B cell (primary cell): ENCODE measurements around the gene CTR9. TPM values are rescaled to one million over a fixed set of nuclear protein-coding genes. Genes with fewer than 3 reads are reported as not detected.

Source experiments
- ATAC-seq: fragments of 200-7000 bp; cut with Tn5 transposase; one replicate; pipeline ENCODE4 v1.10.0; 2021; ENCODE audit warnings: low read depth, mild to moderate bottlenecking, moderate number of reproducible peaks, moderate library complexity
- CTCF ChIA-PET: fragments of 350-600 bp; sonication (Branson Sonifier 250); formaldehyde crosslinking; loops from one replicate; lab custom pipeline; 2021; ENCODE audit warnings: antibody characterized with exemption, inconsistent platforms; lab: Charles Lee
- POLR2A ChIA-PET: fragments of 350-600 bp; sonication (Branson Sonifier 250); formaldehyde crosslinking; loops from one replicate; lab custom pipeline; 2021; ENCODE audit warnings: antibody characterized with exemption; lab: Charles Lee
- DNase-seq: peaks from one replicate; pipeline ENCODE4 v3.0.0; 2013
- H2AFZ ChIP-seq: 2 replicates; pipeline ENCODE4 v1.6.1; 2012; ENCODE audit warnings: mild to moderate bottlenecking, low read depth, low read length; ENCODE audit not compliant: insufficient read depth, poor library complexity, severe bottlenecking
- H3K27ac ChIP-seq, 2 donors: 1 replicate in 1 of 2; 2 replicates in 1 of 2; pipeline ENCODE4 v1.5.1; 2012 to 2013; ENCODE audit warnings: low read length in 2 of 2, mild to moderate bottlenecking in 2 of 2, moderate library complexity in 1 of 2
- H3K27me3 ChIP-seq, 4 experiments: fragments of 200-600 bp in 1 of 4; sonication (generic) in 1 of 4; replicated peaks in 1 of 4; 1 replicate in 2 of 4; 2 replicates in 2 of 4; pipeline versions ENCODE4 v1.6.1 to v1.7.0; 2013 to 2016; ENCODE audit warnings: low read length in 3 of 4, mild to moderate bottlenecking in 2 of 4, mixed read lengths in 1 of 4, moderate library complexity in 1 of 4; ENCODE audit not compliant: insufficient read depth in 4 of 4, control insufficient read depth in 3 of 4; ENCODE audit errors: control extremely low read depth in 1 of 4
- H3K36me3 ChIP-seq, 2 experiments: replicated peaks in 1 of 2; 1 replicate in 1 of 2; 2 replicates in 1 of 2; pipeline versions ENCODE4 v1.6.1 to v1.7.1; 2013; ENCODE audit warnings: low read length in 1 of 2; ENCODE audit not compliant: insufficient read depth in 2 of 2, control insufficient read depth in 1 of 2; ENCODE audit errors: control extremely low read depth in 1 of 2, extremely low read depth in 1 of 2
- H3K4me1 ChIP-seq, 2 donors: fragments of 200-600 bp in 1 of 2; sonication (generic) in 1 of 2; 1 replicate in 1 of 2; 2 replicates in 1 of 2; pipeline versions ENCODE4 v1.5.1 to v1.6.1; 2013 to 2017; ENCODE audit warnings: low read length in 2 of 2; ENCODE audit not compliant: control insufficient read depth in 2 of 2, insufficient read depth in 2 of 2
- H3K4me2 ChIP-seq: replicated peaks from 2 replicates; pipeline ENCODE3; 2012; ENCODE audit warnings: mild to moderate bottlenecking, low read depth, low read length; ENCODE audit not compliant: poor library complexity, severe bottlenecking
- H3K4me3 ChIP-seq, 5 experiments: fragments of 200-600 bp in 1 of 5; sonication (generic) in 1 of 5; 1 replicate in 3 of 5; 2 replicates in 2 of 5; pipeline versions ENCODE4 v1.5.1 to v1.7.0; 2011 to 2016; ENCODE audit warnings: low read length in 4 of 5, mild to moderate bottlenecking in 4 of 5, low read depth in 2 of 5, control low read depth in 1 of 5, moderate library complexity in 1 of 5; ENCODE audit not compliant: insufficient read depth in 1 of 5; ENCODE audit errors: control extremely low read depth in 1 of 5, extremely low read depth in 1 of 5
- H3K79me2 ChIP-seq: fragments of 200-600 bp; sonication (generic); one replicate; pipeline ENCODE4 v1.6.0; 2016; ENCODE audit warnings: low read length; ENCODE audit not compliant: control insufficient read depth, insufficient read depth
- H3K9ac ChIP-seq: fragments of 200-600 bp; sonication (generic); 2 replicates; pipeline ENCODE4 v1.6.1; 2017; ENCODE audit warnings: mild to moderate bottlenecking, low read length, moderate library complexity
- H3K9me3 ChIP-seq, 3 donors: one replicate each; pipeline versions ENCODE4 v1.6.1 to v1.7.1; 2013; ENCODE audit warnings: low read length in 2 of 3; ENCODE audit not compliant: control insufficient read depth in 2 of 3, insufficient read depth in 1 of 3; ENCODE audit errors: control extremely low read depth in 1 of 3
- H4K20me1 ChIP-seq: 2 replicates; pipeline ENCODE4 v1.6.0; 2012; ENCODE audit warnings: mild to moderate bottlenecking, low read length; ENCODE audit not compliant: insufficient read depth, control insufficient read depth, poor library complexity, severe bottlenecking
- H3K27ac Mint-ChIP-seq: one replicate; pipeline ENCODE4 v1.8.0; 2021; ENCODE audit warnings: mixed read lengths
- H3K27me3 Mint-ChIP-seq: one replicate; pipeline ENCODE4 v1.8.0; 2021; ENCODE audit warnings: mixed read lengths
- H3K4me1 Mint-ChIP-seq: one replicate; pipeline ENCODE4 v1.8.0; 2021; ENCODE audit warnings: mixed read lengths
- H3K4me3 Mint-ChIP-seq: one replicate; pipeline ENCODE4 v1.8.0; 2021; ENCODE audit warnings: mixed read lengths
- H3K9me3 Mint-ChIP-seq: one replicate; pipeline ENCODE4 v1.8.0; 2022; ENCODE audit warnings: mixed read lengths; ENCODE audit not compliant: insufficient read depth
- EZH2 ChIP-seq: IDR thresholded peaks from 2 replicates; pipeline ENCODE4 v1.6.1; 2012; ENCODE audit warnings: borderline replicate concordance, low read depth, mild to moderate bottlenecking, moderate library complexity, low read length; ENCODE audit not compliant: insufficient read depth, poor library complexity, severe bottlenecking
- WGBS: methylation state at CpG from one replicate; pipeline ENCODE4 v1.1.5; 2013; ENCODE audit warnings: missing lambda C conversion rate; ENCODE audit not compliant: insufficient coverage; 5-methylcytosine and 5-hydroxymethylcytosine counted together
- intact Hi-C: fragments of 100-400 bp; cut with micrococcal nuclease; formaldehyde crosslinking; loops from one replicate; pipeline ENCODE4 v1.10.0; 2022
- polyA plus RNA-seq: library from polyadenylated mRNA; depleted of rRNA; stranded (reverse); fragments of >200 nt; gene quantifications from 2 replicates; pipeline ENCODE4 v1.2.3, GENCODE V29; 2012
- total RNA-seq, 2 donors: library from RNA; stranded (reverse); fragments of 120-200 nt in 1 of 2; gene quantifications; 1 replicate in 1 of 2; 2 replicates in 1 of 2; pipeline versions ENCODE4 v1.2.3 to v1.2.4, GENCODE V29; 2013 to 2022
- TF ChIP-seq, protein P1 (sequence below): fragments of 200-600 bp; IDR thresholded peaks from one replicate; pipeline ENCODE4 v1.8.0; 2022; ENCODE audit warnings: antibody characterized with exemption, mild to moderate bottlenecking

Gene CTR9
- total and polyA plus RNA-seq, 2 donors (not counting 1 experiment from before 2014, with no cell fraction given): 9.0 to 46.7 TPM

DNA sequence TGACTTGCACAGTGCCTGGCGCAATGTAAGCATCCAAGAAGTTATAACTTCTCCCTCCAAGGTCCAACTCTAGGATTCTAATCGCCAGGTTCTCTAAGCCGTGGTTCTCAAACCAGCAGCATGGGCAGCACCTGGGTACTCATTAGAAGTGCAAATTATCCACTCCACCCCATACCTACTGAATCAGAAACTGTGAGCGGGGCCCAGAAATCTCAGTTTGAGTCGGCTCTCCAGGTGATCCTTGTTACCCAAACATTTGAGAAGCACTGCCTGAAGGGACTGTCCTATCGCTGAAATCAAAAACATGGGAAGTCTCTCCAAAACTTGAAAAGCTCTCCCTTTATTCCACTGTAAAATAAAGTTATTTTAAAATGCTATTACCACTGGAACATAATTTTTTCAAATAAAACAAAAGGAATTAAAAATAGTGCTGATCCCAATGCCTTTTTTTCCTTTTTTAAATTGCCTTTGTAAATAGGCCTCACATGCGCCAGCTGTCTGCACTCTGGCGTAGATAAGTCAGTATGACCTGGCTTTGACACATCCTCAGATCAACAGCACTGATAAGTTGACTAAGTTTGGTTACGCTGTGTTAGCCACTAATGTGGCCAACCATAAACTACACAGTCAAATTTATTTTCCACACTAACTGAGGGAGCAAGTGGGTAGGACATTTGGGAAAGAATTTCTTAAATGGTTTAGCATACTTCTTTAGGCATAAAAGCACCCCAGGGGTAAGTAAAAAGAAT, 8.4 kb upstream of the CTR9 start:
- no peaks in the 10 kb centered on the region for H3K79me2 ChIP-seq
- no peaks in the 10 kb centered on the region for H3K27me3 ChIP-seq
- H3K4me3 Mint-ChIP-seq: peak overlapping the region; percentile 29
- no peak overlapping the region for H3K9ac ChIP-seq
- no peaks in the 10 kb centered on the region for H4K20me1 ChIP-seq
- CTCF ChIA-PET: interaction anchor here (0.7 to 3.1 kb wide), 4 partner anchors 8 to 329 kb away, joined by 3 to 10 read pairs (median 4); partner anchors contain the start of genes CTR9 and RNF141
- no peak overlapping the region for H3K4me3 ChIP-seq
- no peak for TF ChIP-seq EZH2
- TF ChIP-seq, protein P1, sequence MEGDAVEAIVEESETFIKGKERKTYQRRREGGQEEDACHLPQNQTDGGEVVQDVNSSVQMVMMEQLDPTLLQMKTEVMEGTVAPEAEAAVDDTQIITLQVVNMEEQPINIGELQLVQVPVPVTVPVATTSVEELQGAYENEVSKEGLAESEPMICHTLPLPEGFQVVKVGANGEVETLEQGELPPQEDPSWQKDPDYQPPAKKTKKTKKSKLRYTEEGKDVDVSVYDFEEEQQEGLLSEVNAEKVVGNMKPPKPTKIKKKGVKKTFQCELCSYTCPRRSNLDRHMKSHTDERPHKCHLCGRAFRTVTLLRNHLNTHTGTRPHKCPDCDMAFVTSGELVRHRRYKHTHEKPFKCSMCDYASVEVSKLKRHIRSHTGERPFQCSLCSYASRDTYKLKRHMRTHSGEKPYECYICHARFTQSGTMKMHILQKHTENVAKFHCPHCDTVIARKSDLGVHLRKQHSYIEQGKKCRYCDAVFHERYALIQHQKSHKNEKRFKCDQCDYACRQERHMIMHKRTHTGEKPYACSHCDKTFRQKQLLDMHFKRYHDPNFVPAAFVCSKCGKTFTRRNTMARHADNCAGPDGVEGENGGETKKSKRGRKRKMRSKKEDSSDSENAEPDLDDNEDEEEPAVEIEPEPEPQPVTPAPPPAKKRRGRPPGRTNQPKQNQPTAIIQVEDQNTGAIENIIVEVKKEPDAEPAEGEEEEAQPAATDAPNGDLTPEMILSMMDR: no peak
- H3K4me1 ChIP-seq: peaks cover 13 to 16% of the 10 kb centered on the region in 2 donors
- H2AFZ ChIP-seq: no peak overlapping the region
- no peak for DNase-seq
- no peaks in the 10 kb centered on the region for H3K36me3 ChIP-seq
- H3K9me3 Mint-ChIP-seq: no peaks in the 10 kb centered on the region
- H3K9me3 ChIP-seq: no peaks in the 10 kb centered on the region
- H3K4me1 Mint-ChIP-seq: peaks cover 23% of the 10 kb centered on the region
- no peak overlapping the region for H3K27ac ChIP-seq
- H3K27me3 Mint-ChIP-seq: no peaks in the 10 kb centered on the region
- no peak for ATAC-seq
- POLR2A ChIA-PET: interaction anchor here (0.7 kb wide), 1 partner anchor 79 kb away, joined by 4 read pairs; no protein-coding TSS in a partner anchor
- intact Hi-C loops: no loop called here
- peak overlapping the region; percentile 32 for H3K27ac Mint-ChIP-seq
- no peak overlapping the region for H3K4me2 ChIP-seq
- 89% methylated on average over 4 of the region's 9 CpGs for WGBS

DNA sequence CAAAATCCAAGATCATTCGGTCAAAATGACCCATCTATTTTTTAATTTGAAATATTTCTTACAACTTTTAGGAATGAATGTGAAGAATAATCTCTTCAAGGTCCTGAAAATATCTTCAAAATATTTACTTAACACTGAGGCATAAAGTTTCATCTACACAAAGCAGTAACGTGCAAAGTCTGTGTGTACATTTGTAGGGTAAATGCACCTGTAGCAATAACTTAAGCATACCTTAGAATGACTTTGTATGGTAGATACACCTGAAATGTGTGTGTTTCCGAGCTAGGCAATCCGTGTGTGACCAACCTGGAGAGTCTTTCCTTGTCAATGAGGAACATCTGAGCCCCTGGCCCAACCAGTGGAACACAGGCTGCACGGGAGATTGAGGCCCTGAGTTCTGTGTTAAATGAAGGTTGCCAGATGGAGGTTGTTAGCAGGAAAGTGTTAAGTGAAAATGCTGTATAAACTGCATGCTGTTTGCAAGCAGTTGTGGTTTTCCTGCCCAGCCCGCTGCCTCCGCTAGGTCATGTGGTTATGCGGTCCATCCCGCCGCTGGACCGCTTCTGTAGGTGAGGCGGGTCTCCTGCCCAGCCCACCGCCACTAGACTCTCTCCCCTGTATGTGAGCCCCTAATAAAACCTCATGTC, 7.6 kb upstream of the CTR9 start:
- peak overlapping the region; percentile 57 for H3K4me3 Mint-ChIP-seq
- ATAC-seq: peak; percentile 41

More for the DNA sequence above, 7.6 kb upstream of the CTR9 start:
- Mint-ChIP-seq H3K4me1 (peaks cover 23% of the 10 kb centered on the region), H3K9me3 (no peaks in the 10 kb centered on the region), H3K27me3 (no peaks in the 10 kb centered on the region), H3K27ac (peak overlapping the region; percentile 54)
- H3K4me1 ChIP-seq: peaks cover 13 to 16% of the 10 kb centered on the region in 2 donors
- intact Hi-C loops: no loop called here
- no peaks in the 10 kb centered on the region for H4K20me1 ChIP-seq
- peak overlapping the region in 1 of 2 donors; percentile 37 for H3K27ac ChIP-seq
- no peaks in the 10 kb centered on the region for H3K79me2 ChIP-seq
- WGBS: 1% methylated on average over 11 of the region's 13 CpGs
- H3K4me3 ChIP-seq: peak overlapping the region in 2 of 5 experiments; percentile 15 to 18
- peak; percentile 33 for DNase-seq
- H3K36me3 ChIP-seq: no peaks in the 10 kb centered on the region
- H3K4me2 ChIP-seq: peak overlapping the region; percentile 61
- no peaks in the 10 kb centered on the region for H3K9me3 ChIP-seq
- CTCF ChIA-PET: interaction anchor here (1.3 to 3.1 kb wide), 2 partner anchors 203 to 330 kb away, joined by 5 to 10 read pairs; partner anchors contain the start of gene RNF141
- H3K27me3 ChIP-seq: no peaks in the 10 kb centered on the region
- peak overlapping the region; percentile 42 for H3K9ac ChIP-seq
- H2AFZ ChIP-seq: peak overlapping the region; percentile 63
- TF ChIP-seq, protein P1: no peak
- no peak for TF ChIP-seq EZH2
- POLR2A ChIA-PET: no interaction called here
